MCF 10A (cell line): ENCODE results near the gene ABCA12. TPM values are rescaled to one million over a fixed set of nuclear protein-coding genes. Genes with fewer than 3 reads are reported as not detected.

ENCODE experiments used
- BruUV-seq: library from RNA; stranded (reverse); fragments of 400-500 nt; replicated peaks from 2 replicates; lab custom pipeline; 2021; lab: Mats Ljungman, UMichigan
- CTCF ChIA-PET: fragments of 300-600 bp; sonication (Branson Sonifier 250); formaldehyde crosslinking; extraction: SDS; loops from one replicate; lab custom pipeline; 2021; ENCODE audit warnings: antibody characterized with exemption, inconsistent platforms; lab: Yijun Ruan, JAX
- POLR2A ChIA-PET: fragments of 300-600, 350-650 bp; sonication (Branson Sonifier 250); formaldehyde crosslinking; extraction: SDS; loops from one replicate; lab custom pipeline; 2020; ENCODE audit warnings: antibody characterized with exemption, inconsistent platforms; lab: Yijun Ruan, JAX
- DNase-seq: peaks from one replicate; pipeline ENCODE4 v3.0.0-alpha.2; 2018; ENCODE audit not compliant: unreplicated experiment
- H3K27ac Mint-ChIP-seq: one replicate; pipeline ENCODE4 v1.8.0; 2022; ENCODE audit warnings: mild to moderate bottlenecking, low read depth, mixed read lengths; ENCODE audit not compliant: unreplicated experiment
- H3K27me3 Mint-ChIP-seq: one replicate; pipeline ENCODE4 v1.8.0; 2022; ENCODE audit warnings: mixed read lengths; ENCODE audit not compliant: insufficient read depth, unreplicated experiment
- H3K36me3 Mint-ChIP-seq: one replicate; pipeline ENCODE4 v1.8.0; 2022; ENCODE audit warnings: mild to moderate bottlenecking, moderate library complexity, mixed read lengths; ENCODE audit not compliant: insufficient read depth, unreplicated experiment
- H3K4me1 Mint-ChIP-seq: one replicate; pipeline ENCODE4 v1.8.0; 2022; ENCODE audit warnings: mixed read lengths; ENCODE audit not compliant: insufficient read depth, unreplicated experiment
- H3K4me3 Mint-ChIP-seq: one replicate; pipeline ENCODE4 v1.8.0; 2022; ENCODE audit warnings: mild to moderate bottlenecking, moderate library complexity, mixed read lengths; ENCODE audit not compliant: unreplicated experiment
- H3K9me3 Mint-ChIP-seq: one replicate; pipeline ENCODE4 v1.8.0; 2022; ENCODE audit warnings: mixed read lengths; ENCODE audit not compliant: unreplicated experiment
- CTCF ChIP-seq: fragments of 200-600 bp; IDR thresholded peaks from one replicate; pipeline ENCODE4 v1.8.0; 2022; ENCODE audit warnings: antibody characterized with exemption, mild to moderate bottlenecking; ENCODE audit not compliant: unreplicated experiment
- intact Hi-C: fragments of 100-400 bp; cut with micrococcal nuclease; formaldehyde crosslinking; loops from 2 replicates; pipeline ENCODE4 v1.14.1; 2022
- total RNA-seq: library from RNA; stranded (reverse); gene quantifications from 2 replicates; pipeline ENCODE4 v1.2.3, GENCODE V29; 2022

The ABCA12 gene
- total RNA-seq, 1 experiment from 2014 or later, result 37.8 TPM

GRCh38 chr2:215160081-215160480 is 21.7 kb upstream of the ABCA12 start:
- CTCF ChIA-PET, result interaction anchor here (1.4 kb wide), 1 partner anchor 10 kb away, joined by 3 read pairs; no protein-coding TSS in a partner anchor
- Mint-ChIP-seq H3K9me3 (peaks cover 8% of the 10 kb centered on the region), H3K4me1 (no peaks in the 10 kb centered on the region), H3K36me3 (peaks cover 6% of the 10 kb centered on the region), H3K27me3 (no peaks in the 10 kb centered on the region), H3K4me3 (no peak overlapping the region), H3K27ac (no peak overlapping the region)
- DNase-seq, result no peak
- POLR2A ChIA-PET, result interaction anchor here (0.6 to 1.3 kb wide), 3 partner anchors 10 to 1064 kb away, joined by 3 to 4 read pairs (median 3); no protein-coding TSS in a partner anchor
- no TSS peak for BruUV-seq
- TF ChIP-seq CTCF, result no peak
- intact Hi-C loops, result no loop called here

GRCh38 chr2:215156453-215156852 is 18.0 kb upstream of the ABCA12 start:
- intact Hi-C loops, result no loop called here
- TF ChIP-seq CTCF, result no peak
- no peaks in the 10 kb centered on the region for H3K27me3 Mint-ChIP-seq
- H3K4me3 Mint-ChIP-seq, result no peak overlapping the region
- no peaks in the 10 kb centered on the region for H3K36me3 Mint-ChIP-seq
- no TSS peak for BruUV-seq
- CTCF ChIA-PET, result interaction anchor here (1.0 kb wide), 1 partner anchor 40 kb away, joined by 6 read pairs; no protein-coding TSS in a partner anchor
- POLR2A ChIA-PET, result no interaction called here
- no peaks in the 10 kb centered on the region for H3K9me3 Mint-ChIP-seq
- no peak overlapping the region for H3K27ac Mint-ChIP-seq
- DNase-seq, result no peak
- H3K4me1 Mint-ChIP-seq, result no peaks in the 10 kb centered on the region

GRCh38 chr2:215149894-215150293 is 11.5 kb upstream of the ABCA12 start:
- BruUV-seq, result no TSS peak
- no peak for TF ChIP-seq CTCF
- Mint-ChIP-seq H3K9me3 (no peaks in the 10 kb centered on the region), H3K27ac (no peak overlapping the region), H3K4me1 (peaks cover 4% of the 10 kb centered on the region), H3K4me3 (no peak overlapping the region), H3K27me3 (no peaks in the 10 kb centered on the region), H3K36me3 (no peaks in the 10 kb centered on the region)
- no peak for DNase-seq
- ChIA-PET CTCF (interaction anchor here (1.1 to 1.3 kb wide), 2 partner anchors 10 to 302 kb away, joined by 3 to 5 read pairs; no protein-coding TSS in a partner anchor), POLR2A (interaction anchor here (0.9 kb wide), 1 partner anchor 12 kb away, joined by 3 read pairs; no protein-coding TSS in a partner anchor)
- intact Hi-C loops, result no loop called here

GRCh38 chr2:215149486-215149885 is 11.1 kb upstream of the ABCA12 start:
- no peak for TF ChIP-seq CTCF
- BruUV-seq, result no TSS peak
- ChIA-PET CTCF (interaction anchor here (1.1 to 1.3 kb wide), 2 partner anchors 10 to 302 kb away, joined by 3 to 5 read pairs; no protein-coding TSS in a partner anchor), POLR2A (no interaction called here)
- no peak overlapping the region for H3K27ac Mint-ChIP-seq
- no peaks in the 10 kb centered on the region for H3K9me3 Mint-ChIP-seq
- no peaks in the 10 kb centered on the region for H3K36me3 Mint-ChIP-seq
- DNase-seq, result no peak
- intact Hi-C loops, result no loop called here
- H3K4me1 Mint-ChIP-seq, result peaks cover 5% of the 10 kb centered on the region
- H3K27me3 Mint-ChIP-seq, result no peaks in the 10 kb centered on the region
- no peak overlapping the region for H3K4me3 Mint-ChIP-seq
